Measurements from ENCODE around the gene THSD7A. TPM values are rescaled to one million over a fixed set of nuclear protein-coding genes. Genes with fewer than 3 reads are reported as not detected.

THSD7A gene
- total RNA-seq, 1 donor from 2014 or later, result 0.35 TPM

GRCh38 chr7:11420049-11420448, 411.9 kb downstream of the THSD7A start:
- Mint-ChIP-seq H3K4me3 (ENCODE audit: unreplicated experiment) (no peak overlapping the region), H3K36me3 (ENCODE audit: low read depth) (no peaks in the 10 kb centered on the region), H3K27ac (ENCODE audit: unreplicated experiment) (no peak overlapping the region), H3K27me3 (ENCODE audit: low read depth) (peaks cover 5% of the 10 kb centered on the region), H3K4me1 (ENCODE audit: low read depth) (no peaks in the 10 kb centered on the region), H3K9me3 (ENCODE audit: low read depth) (peaks cover 7% of the 10 kb centered on the region)
- DNase-seq (ENCODE audit: low spot score), result no peak
- TF ChIP-seq, protein P1, sequence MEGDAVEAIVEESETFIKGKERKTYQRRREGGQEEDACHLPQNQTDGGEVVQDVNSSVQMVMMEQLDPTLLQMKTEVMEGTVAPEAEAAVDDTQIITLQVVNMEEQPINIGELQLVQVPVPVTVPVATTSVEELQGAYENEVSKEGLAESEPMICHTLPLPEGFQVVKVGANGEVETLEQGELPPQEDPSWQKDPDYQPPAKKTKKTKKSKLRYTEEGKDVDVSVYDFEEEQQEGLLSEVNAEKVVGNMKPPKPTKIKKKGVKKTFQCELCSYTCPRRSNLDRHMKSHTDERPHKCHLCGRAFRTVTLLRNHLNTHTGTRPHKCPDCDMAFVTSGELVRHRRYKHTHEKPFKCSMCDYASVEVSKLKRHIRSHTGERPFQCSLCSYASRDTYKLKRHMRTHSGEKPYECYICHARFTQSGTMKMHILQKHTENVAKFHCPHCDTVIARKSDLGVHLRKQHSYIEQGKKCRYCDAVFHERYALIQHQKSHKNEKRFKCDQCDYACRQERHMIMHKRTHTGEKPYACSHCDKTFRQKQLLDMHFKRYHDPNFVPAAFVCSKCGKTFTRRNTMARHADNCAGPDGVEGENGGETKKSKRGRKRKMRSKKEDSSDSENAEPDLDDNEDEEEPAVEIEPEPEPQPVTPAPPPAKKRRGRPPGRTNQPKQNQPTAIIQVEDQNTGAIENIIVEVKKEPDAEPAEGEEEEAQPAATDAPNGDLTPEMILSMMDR (IDR thresholded peaks at IDR 0.05), result no peak

GRCh38 chr7:11416641-11417458, 415.1 kb downstream of the THSD7A start:
- Mint-ChIP-seq H3K27me3 (ENCODE audit: low read depth) (no peaks in the 10 kb centered on the region), H3K27ac (ENCODE audit: unreplicated experiment) (no peak overlapping the region), H3K4me1 (ENCODE audit: low read depth) (no peaks in the 10 kb centered on the region), H3K9me3 (ENCODE audit: low read depth) (peaks cover 14% of the 10 kb centered on the region), H3K36me3 (ENCODE audit: low read depth) (no peaks in the 10 kb centered on the region), H3K4me3 (ENCODE audit: unreplicated experiment) (no peak overlapping the region)
- TF ChIP-seq, protein P1 (IDR thresholded peaks at IDR 0.05), result no peak
- DNase-seq (ENCODE audit: low spot score), result no peak

DNA sequence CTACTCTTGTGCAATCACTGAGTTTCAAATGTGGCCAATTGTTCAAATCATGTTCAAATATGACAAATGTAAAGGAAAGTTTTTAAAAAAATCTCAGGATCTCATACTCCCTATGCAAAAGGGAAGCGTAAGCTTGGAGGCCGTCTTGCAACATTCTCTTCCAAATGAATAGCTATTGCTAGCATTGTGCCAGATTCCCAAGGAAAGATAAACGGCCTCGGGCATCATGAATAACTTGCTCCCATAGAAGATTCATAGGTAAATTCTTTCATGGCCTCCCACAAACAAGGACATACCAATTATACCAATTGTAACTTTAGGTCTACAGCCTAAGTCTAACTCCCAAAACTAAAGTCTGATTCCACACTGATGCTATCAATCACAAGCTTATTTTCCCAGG, 416.9 kb downstream of the THSD7A start:
- Mint-ChIP-seq H3K9me3 (ENCODE audit: low read depth) (peaks cover 14% of the 10 kb centered on the region), H3K27me3 (ENCODE audit: low read depth) (no peaks in the 10 kb centered on the region), H3K27ac (ENCODE audit: unreplicated experiment) (no peak overlapping the region), H3K4me3 (ENCODE audit: unreplicated experiment) (no peak overlapping the region), H3K36me3 (ENCODE audit: low read depth) (no peaks in the 10 kb centered on the region), H3K4me1 (ENCODE audit: low read depth) (no peaks in the 10 kb centered on the region)
- no peak for DNase-seq (ENCODE audit: low spot score)
- TF ChIP-seq, protein P1 (IDR thresholded peaks at IDR 0.05), result no peak

DNA sequence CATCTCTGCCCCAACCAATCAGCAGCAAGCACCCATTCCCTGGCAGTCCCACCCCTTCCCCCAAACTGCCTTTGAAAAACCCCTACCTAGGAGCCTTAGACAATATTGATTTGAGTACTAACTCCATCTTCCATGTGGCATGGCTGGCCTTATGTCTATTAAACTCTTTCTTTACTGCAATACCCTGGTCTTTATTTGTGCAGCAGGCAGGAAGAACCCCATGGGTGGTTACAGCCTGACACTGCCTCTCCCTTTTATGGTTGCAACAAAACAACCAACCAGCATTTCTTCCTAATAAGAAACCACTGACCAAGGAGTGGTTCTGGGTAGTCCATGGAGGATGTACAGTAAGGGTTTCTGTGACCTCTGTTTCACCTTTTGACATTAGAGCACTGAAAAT, 418.1 kb downstream of the THSD7A start:
- Mint-ChIP-seq H3K4me1 (ENCODE audit: low read depth) (no peaks in the 10 kb centered on the region), H3K27me3 (ENCODE audit: low read depth) (no peaks in the 10 kb centered on the region), H3K27ac (ENCODE audit: unreplicated experiment) (no peak overlapping the region), H3K4me3 (ENCODE audit: unreplicated experiment) (no peak overlapping the region), H3K9me3 (ENCODE audit: low read depth) (peaks cover 7% of the 10 kb centered on the region), H3K36me3 (ENCODE audit: low read depth) (no peaks in the 10 kb centered on the region)
- DNase-seq (ENCODE audit: low spot score), result no peak
- TF ChIP-seq, protein P1 (IDR thresholded peaks at IDR 0.05), result no peak

DNA sequence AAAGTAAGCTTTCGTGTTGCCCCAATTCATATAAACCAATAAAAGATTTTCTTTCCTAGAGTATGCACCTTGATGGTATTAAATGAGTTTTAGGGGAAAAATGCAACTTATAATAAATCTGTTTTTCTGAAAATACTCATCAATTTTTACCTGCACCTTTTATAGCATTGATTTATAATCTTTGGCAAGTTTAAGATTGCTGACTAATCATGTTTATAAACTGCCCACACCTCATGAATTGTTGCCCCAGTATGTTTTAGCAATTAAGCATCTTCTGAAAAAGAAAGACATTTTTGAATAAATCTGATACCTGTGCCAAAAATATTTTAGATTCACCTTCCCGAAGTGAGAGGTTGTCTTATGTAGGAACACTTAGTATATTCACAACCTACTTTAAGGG, 420.0 kb downstream of the THSD7A start:
- Mint-ChIP-seq H3K4me1 (ENCODE audit: low read depth) (no peaks in the 10 kb centered on the region), H3K36me3 (ENCODE audit: low read depth) (no peaks in the 10 kb centered on the region), H3K9me3 (ENCODE audit: low read depth) (peaks cover 7% of the 10 kb centered on the region), H3K27me3 (ENCODE audit: low read depth) (peaks cover 3% of the 10 kb centered on the region), H3K27ac (ENCODE audit: unreplicated experiment) (no peak overlapping the region), H3K4me3 (ENCODE audit: unreplicated experiment) (no peak overlapping the region)
- no peak for DNase-seq (ENCODE audit: low spot score)
- TF ChIP-seq, protein P1 (IDR thresholded peaks at IDR 0.05), result no peak

Data from chondrocyte (in vitro differentiated cells).